Germinal center (tissue), 1 donor: ENCODE results near the gene CREBRF.
"Not testable (repeated sequence)": the region's sequence is repeated elsewhere in the genome, so short reads cannot be mapped to it uniquely, and the experiment has no call there.

Experiments
- DNase-seq: peaks from one replicate; pipeline ENCODE4 v3.0.0; 2012; ENCODE audit warnings: mixed read lengths, low spot score

Gene CREBRF, protein sequence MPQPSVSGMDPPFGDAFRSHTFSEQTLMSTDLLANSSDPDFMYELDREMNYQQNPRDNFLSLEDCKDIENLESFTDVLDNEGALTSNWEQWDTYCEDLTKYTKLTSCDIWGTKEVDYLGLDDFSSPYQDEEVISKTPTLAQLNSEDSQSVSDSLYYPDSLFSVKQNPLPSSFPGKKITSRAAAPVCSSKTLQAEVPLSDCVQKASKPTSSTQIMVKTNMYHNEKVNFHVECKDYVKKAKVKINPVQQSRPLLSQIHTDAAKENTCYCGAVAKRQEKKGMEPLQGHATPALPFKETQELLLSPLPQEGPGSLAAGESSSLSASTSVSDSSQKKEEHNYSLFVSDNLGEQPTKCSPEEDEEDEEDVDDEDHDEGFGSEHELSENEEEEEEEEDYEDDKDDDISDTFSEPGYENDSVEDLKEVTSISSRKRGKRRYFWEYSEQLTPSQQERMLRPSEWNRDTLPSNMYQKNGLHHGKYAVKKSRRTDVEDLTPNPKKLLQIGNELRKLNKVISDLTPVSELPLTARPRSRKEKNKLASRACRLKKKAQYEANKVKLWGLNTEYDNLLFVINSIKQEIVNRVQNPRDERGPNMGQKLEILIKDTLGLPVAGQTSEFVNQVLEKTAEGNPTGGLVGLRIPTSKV

DNA sequence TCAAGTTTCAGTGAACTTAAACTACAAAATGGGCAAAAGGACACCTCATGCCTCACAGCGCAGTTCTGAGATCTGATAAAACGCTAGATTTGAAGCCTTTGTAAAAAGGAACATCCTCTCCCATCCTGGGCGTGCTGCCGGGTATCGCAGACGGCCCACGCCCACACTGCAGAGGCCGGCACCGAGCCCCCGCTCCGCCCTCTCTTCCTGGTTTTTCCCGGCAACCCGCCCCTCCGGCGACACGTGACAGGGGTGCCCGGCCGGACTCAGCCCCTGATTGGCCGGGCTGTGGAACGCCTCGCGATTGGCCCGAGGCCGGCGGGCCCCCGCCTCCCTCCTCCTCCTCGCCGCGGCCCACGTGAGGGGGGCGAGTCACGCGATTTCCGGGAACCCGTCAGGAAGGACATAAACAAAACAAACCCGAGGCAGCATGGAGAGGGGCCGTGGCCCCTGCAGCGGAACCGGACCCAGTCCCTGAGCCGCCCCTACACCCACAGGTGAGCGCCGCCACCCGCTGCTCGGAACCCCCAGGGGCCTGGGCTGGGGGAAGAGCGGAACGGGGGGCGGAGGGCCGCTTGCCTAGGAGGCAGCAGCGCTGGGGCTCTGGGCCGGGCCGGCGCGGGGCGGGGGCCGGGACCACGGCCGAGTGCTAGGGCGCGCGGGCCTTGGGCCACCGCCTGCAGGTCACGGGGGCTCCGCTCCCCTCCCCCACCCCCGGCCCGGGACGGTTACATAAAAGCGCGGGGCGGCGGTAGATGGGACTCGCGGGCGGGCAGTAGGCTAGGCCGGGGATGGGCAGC lies at the start of gene CREBRF:
CREBRF (plus strand) TSS at position 370 of the 800 bp plus-strand sequence. CDS start 24,424 bp downstream, outside the sequence.
- DNase-seq: peak; percentile 99

DNA sequence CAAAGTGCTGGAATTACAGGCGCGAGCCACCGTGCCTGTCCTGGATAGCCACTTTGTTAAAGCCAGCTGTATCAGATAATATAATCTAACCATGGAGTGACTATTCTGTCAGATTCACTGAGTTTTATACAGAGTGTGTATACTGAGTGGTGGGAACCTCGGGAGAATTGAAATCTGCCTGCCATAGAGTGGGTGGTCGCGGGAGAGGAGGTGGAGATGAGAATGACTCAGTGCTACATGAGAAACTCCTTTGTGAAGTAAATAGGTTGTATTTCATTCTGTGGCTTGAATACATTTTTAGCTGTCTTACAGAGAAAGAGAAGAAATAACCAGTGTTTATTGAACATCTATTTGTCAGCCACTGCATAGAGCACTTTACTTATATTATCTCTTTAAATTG lies 46.1 kb upstream of the CREBRF start:
- DNase-seq: no peak

- no peak for DNase-seq
Measured at GRCh38 chr5:173010547-173011464, 45.3 kb upstream of the CREBRF start.

DNA sequence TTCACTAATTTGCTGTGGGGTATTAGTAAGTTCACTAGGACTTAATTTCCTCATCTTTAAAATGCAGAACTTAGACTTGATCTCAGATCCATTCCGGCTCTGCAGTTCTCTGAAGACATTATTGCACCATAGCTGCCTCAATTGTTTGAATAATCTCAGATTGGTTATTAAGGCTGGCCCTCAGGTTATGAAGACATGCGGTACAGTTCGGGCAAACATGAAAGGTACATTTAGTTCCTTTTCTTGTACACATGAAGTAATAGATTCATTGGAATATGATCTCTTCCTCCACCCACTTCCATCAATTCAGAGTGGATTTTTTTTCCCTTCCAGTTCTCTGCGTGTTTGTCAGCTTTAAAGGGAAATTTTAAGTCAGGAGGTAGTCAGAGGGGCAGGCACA lies 44.6 kb upstream of the CREBRF start:
- DNase-seq: no peak

DNA sequence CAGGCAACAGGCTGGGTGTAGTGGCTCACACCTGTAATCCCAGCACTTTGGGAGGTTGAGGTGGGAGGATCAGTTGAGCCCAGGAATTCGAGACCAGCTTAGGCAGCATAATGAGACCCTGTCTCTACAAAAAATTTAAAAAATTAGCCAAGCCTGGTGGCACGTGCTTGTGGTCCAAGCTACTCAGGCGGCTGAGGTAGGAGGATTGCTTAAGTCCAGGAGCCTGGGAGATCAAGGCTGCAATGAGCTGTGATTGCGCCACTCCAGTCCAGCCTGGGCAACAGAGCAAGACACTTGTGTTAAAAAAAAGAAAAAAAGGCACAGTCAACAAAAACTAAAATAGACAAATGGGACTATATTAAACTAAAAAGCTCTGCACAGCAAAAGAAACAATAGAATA lies 43.3 kb upstream of the CREBRF start:
- no peak for DNase-seq

- no peak for DNase-seq
Measured at GRCh38 chr5:173014671-173015070, 41.5 kb upstream of the CREBRF start.

DNA sequence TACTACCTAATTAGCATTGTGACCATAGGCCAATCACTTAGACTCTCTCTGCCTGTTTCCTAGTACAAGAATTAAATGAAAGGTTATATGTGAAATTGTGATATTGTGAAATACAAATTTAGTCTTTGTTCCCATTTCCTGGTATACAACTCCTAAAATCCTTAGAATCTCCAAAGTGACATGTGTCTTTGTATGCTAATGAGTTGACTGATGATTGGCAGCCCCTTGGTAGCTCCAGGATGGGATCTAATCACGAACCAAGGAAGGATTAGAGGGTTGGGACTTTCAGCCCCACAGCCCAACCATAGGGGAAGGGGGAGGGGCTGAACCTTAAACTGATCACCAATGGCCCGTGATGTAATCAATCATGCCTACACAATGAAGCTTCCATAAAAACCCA lies 41.0 kb upstream of the CREBRF start:
- no peak for DNase-seq

- no peak for DNase-seq
Measured at GRCh38 chr5:173015598-173016455, 40.3 kb upstream of the CREBRF start.

DNA sequence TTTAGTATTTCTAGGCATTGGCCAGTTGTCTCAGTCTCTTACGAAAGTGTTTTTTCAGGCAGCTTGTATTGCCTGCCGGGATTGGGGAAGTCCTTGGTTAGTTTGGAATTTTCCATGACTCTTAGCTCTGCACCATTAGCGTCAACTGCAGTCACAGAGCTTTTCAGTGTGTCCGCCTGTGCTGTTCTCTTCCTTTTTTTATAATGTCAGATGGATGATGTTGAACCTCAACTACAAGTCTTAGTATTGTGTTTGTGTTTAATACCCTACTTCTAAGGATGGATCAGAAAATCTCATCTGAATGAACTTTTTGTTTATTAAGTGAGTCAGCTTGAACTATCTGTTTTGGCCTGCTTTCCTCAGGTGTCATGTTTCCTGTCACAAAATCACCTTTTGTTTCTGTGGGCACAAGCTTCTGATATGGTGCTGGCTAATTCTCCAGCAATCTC lies 39.5 kb upstream of the CREBRF start:
- no peak for DNase-seq

GRCh38 chr5:173017087-173017486 lies 39.1 kb upstream of the CREBRF start:
- not testable (repeated sequence) for DNase-seq

GRCh38 chr5:173018358-173018757 lies 37.8 kb upstream of the CREBRF start:
- no peak for DNase-seq

GRCh38 chr5:173020154-173020581 lies 36.0 kb upstream of the CREBRF start:
- DNase-seq: no peak

DNA sequence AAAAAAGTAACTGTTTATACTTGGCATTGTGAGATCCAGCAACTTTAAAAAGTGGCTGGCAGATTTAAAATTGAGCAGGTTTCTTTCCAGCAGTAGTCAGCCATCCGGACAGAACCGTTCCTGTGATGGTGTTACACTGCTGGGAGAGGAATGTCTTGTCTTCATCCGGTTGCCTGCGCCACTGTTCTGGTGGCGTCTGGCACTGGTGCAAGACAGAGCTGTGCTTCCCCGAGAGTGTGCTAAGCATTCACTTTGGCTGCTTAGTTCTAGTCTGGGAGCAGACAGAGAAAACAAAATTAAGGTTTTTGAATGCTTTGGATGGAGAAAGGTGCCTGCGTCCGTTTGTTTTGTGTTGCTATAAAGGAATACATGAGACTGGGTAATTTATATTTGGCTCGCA lies 35.5 kb upstream of the CREBRF start:
- no peak for DNase-seq

GRCh38 chr5:173025651-173026050 lies 30.5 kb upstream of the CREBRF start:
- DNase-seq: no peak

GRCh38 chr5:173027905-173028304 lies 28.2 kb upstream of the CREBRF start:
- DNase-seq: no peak

DNA sequence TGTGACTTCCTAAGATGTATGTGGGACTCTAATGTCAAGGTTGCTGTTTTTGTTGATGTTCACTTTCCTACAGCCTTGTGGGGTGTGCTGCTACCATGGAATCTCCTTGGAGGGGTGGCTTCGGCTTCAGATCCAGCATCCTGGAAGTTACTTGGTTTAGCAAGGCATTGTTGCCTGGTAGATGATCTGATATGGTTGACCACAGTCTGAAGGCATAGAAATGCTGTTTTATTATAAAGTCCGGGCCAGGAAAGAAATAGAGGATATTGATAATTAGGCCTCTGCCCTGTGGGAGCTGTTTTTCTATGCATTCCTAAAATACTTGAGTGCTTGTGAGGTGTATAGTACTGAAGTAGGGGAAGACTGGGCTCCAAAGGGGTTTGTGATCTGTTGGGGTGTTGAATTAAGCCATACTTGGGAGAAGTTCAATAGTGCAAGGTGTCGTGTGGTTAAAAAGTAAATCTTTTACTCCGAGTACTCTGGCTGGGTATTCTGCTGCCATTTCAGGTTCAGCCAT lies 27.3 kb upstream of the CREBRF start:
- no peak for DNase-seq

GRCh38 chr5:173029499-173029921 lies 26.6 kb upstream of the CREBRF start:
- no peak for DNase-seq

- DNase-seq: not testable (repeated sequence)
Measured at GRCh38 chr5:173032096-173032495, 24.1 kb upstream of the CREBRF start.

GRCh38 chr5:173032730-173033129 lies 23.4 kb upstream of the CREBRF start:
- no peak for DNase-seq

GRCh38 chr5:173033923-173034322 lies 22.2 kb upstream of the CREBRF start:
- no peak for DNase-seq
